Measurements from ENCODE around the gene MICOS13.

Gene MICOS13

DNA sequence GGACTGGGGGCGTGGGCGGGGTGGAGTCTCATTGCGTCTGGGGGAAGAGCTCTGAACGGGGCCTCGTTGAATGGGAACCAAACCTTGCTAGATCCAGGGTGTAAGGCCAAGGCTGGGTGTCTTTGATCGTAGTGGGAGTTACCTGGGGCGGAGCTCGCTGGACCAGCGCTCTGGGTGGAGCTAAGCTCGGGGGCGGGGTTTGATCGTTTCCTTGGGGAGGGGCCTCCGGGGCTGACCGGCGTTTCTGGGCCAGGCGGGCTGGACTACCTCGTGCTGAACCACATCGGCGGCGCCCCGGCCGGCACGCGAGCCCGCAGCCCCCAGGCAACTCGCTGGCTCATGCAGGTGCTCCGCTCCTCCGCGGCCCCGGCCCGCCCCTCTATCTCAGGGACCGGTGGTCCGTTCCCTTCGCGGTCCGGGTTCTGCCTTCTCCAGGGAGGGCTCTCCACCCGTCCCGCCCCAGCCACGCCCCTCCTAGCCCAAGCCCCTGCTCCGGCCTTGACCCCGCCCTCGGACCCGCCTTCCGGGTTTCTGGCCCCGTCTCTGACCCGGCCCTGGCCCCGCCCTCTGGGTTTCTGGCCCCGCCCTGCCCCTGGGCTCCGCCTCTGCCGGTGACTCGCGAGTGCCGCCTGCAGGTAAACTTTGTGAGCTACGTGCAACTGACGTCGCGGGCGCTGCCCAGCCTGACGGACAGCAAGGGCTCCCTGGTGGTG lies 6.5 kb upstream of the MICOS13 start:
- DNase-seq: peak; percentile 75 to 92 (median 88)

DNA sequence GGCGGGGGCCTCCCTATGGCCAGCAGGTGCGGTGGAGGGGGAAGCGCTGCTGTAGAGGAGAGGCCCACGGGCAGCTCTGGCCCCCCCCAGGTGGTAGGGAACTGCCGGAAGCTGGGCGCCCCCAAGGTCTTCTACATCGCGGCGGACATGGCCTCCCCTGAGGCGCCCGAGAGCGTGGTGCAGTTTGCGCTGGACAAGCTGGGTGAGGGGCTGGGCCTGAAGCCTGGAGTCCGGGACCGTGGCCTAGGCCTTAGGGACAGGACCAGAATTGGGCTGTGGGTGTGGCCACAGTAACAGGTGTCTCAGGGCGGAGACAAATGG lies 6.0 kb upstream of the MICOS13 start:
- DNase-seq: no peak

DNA sequence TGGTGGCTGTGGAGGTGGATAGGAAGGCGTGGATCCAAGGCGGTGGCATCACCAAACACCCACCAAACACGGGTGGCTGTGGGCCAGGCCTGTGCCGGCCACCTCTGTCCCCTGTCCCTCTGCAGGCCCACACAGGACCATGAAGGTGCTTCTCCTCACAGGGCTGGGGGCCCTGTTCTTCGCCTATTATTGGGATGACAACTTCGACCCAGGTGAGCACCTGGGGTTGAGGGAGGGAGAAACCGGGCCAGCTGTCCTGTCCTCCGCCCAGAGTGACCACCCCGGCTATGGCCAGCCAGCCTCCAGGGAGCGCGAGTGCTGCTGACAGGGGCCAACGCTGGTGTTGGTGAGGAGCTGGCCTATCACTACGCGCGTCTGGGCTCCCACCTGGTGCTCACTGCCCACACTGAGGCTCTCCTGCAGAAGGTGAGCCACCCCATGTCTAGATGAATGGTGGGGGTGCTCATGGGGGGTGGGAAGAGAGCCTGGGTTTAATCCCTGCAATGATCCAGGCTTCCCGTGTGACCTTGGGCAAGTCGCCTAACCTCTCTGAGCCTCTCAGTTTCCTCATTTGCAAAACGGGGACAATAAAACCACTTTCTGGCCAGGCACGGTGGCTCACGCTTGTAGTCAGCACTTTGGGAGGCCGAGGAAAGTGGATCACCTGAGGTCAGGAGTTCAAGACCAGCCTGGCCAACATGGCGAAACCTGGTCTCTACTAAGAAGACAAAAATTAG lies 4.5 kb upstream of the MICOS13 start:
- DNase-seq: no peak

DNA sequence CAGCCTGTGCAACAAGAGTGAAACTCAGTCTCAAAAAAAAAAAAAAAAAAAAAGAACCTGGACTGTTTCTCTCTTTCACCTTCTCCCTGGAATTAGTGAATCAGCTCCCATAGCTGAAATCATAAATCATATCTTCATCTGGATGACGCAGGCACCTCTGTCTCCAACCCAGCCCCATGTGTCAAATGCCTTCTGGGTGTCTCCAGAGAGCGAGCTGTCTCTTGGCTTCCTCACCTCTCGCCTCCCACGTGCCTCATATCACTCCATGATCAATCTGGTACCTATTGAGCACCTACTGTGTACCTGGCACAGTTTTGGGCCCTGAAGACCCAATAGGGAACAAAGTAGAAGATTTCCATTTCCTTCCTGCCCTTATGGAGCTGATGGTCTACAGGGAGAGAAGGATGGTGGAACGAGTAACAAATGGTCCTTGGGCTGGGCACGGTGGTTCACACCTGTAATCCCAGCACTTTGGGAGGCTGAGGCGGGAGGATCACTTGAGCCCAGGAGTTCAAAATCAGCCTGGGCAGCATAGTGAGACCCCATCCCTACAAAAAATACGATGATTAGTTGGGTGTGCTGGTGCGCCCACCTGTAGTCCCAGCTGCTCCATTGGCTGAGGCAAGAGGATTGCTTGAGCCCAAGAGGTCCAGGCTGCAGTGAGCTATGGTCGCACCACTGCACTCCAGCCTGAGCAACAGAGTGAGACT lies 3.0 kb upstream of the MICOS13 start:
- DNase-seq: no peak

DNA sequence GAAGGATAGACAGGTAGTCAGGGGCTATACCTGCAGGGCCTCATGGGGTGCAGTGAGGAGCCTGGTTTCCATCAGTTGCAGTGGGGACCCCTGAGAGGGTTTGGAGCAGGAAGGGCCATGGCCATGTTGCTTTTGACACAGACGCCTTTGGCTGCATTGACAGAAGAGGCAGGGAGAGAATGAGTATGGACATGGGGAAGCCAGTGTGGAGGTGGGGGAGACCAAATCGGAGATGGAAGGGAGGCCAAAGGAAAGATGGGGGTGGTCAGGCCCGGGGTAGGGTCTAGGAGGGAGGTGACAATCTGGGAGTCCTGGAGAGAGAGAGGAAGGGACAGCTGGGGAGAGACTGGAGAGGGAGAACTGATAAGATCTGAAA lies 1.8 kb upstream of the MICOS13 start:
- DNase-seq: no peak

DNA sequence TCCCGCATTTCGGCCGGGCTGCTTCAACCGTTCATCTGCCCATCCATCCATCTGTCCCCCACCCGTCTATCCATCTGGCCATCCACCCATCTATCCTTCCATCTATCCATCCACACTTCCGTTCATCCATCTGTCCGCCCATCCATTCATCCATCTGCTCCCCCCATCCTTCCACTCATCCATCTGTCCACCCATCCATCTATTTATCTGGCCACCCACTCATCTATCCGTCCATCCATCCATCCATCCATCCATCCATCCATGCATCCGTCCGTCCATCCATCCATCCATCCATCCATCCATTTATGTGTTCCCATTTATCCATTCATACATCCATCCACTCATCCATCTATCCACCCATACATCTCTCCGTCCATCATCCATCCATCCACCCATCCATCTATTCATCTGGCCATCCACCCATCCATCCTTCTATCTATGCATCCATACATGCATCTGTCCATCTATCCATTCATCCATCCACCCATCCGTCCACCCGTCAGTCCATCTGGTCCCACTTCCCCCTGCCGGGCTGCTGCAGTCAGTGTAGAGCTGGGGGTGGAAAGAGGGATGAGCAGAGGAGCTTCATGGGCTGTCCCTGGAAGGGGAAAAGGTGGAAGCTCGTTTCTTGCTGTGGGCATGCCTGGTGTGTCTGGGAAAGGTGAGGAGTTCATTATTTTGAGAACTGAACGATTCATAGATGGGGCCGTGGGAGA lies 1.2 kb upstream of the MICOS13 start:
- DNase-seq: no peak

DNA sequence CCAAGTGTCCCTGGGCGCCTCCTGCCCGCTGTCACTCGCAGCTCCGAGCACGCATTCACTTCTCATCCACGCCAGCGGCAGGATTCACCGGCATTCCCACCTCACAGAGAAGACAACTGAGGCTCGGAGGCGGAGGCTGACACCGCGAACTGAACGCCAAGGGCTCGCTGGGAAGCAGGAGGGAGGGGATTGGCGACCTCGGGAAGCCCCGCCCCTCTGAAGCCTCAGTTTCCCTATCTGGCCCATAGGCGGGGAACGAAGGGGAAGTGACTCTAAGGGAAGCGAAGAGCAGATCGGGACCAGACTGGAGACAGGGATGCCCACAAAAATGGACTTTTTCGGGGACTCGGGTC lies 256 bp downstream of the MICOS13 start:
- no peak for DNase-seq

DNA sequence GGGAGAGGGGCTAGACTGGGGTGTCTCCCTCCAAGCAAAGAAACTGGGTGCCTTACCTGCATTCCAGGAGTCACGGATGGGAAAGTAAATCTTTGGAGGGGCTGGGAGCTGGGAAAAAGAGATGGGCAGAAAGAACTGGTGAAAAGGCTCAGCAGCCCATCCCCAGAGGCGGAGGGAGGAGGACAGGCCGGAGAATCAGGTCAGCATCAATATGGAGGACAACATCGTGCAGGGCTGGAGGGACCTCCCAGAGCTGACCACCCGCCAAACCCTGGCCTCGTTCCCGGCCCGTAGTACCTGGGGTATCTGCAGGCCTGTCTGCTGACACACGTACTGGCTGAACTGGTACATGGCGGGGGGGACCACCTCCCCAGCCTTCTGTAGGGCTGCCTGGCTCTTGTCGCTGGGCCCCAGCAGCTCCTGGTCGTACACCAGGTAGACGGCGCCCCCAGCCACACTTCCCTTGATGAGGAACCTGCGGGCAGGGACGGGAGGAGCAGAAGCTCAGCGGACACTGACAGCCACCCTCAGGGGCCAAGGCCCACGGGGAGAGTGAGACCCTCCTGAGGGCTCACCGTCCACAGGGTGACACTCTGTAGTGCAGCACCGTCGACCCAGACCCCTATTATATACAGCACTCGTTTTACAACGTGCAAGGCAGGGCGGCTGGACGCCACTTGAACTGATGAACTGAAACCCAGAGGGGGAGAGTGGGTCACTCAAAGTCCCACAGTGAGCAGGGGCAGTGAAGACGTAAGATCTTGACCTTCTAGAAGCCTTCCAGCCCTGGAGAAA lies 830 bp downstream of the MICOS13 start:
- DNase-seq: no peak

DNA sequence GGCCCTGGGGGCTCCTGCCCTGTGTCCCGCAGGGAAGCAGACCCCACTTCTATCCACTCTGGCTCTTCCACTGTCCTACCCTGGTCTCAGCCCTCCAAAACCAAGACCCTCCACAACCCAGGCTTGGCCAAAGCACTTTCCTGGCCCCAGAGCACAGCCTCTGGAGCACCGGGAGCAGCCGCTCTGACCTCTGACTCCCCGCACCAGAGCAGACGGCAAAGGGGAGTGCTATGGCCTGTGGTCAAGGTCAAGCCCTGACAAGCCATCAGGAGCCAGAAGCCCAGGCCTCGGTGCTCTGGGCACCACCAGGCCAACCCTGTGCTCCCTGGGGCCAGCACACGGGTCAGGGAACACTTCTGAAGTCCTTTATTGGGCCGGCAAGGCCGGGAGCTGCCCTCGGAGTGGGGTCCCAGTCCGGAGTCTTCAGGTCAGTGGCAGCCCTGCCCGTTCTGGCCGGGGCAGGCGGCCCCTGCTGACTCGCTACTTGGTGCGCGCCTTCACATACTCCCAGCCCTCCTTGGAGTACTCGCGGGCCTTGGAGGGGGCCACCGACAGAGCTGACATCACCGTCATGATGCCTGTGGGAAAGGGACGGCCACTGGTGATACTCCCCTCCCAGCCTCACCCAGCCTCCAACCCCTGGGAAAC lies 2.1 kb downstream of the MICOS13 start:
- DNase-seq: no peak

DNA sequence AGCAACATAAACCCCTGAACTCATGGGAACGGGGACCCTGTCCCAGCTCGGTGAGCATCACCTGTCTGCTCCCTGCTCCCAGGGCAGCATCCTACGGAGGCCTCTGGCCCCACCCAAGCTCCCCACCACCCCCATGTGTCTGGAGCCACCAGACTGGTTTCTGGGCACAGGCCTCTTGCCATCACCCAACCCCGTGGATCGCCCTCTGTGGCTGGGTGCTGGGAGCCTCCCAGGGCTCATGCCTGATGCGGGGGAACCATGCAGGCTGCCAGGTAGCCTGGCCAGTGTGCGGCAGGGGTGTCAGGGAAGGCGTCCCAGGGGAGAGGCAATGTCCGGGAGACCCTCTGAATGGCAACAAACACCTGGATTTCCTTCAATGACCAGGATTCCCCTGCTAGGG lies 2.7 kb downstream of the MICOS13 start:
- no peak for DNase-seq

DNA sequence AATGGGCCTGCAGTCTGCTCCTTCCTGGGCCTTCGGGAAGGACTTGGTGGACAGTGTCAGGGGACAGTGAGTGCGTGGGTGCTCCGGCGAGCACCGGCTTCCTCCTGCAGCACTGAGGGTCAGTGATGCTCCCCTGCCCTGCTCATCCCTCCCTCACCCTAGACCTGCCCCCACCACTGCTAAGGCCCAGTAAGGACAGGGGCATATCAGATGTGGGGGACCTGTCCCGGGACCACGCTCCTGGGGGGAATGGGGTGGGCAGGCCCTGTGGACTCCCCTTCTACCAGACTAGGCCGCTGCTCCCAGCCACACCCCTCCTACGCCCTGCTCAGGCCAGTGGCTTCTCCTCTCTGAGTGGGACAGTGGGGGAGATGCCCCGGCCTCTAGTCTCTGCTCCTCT lies 3.2 kb downstream of the MICOS13 start:
- DNase-seq: no peak

DNA sequence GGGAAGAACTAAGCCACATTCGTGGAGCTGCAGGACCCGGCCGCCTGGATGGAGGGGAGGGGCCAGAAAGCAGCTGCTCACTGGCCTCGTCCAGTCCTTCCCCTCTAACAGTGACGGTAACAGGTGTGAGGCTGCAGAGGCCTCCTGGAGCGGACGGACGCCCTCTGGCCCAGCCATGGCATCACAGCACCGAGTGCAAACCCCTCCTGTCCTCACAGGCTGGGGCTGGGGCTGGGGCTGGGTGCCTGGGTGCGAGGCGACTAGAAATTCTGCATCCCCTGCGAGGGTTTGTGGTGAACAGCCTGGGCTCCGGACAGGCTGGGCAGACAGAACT lies 3.6 kb downstream of the MICOS13 start:
- no peak for DNase-seq

DNA sequence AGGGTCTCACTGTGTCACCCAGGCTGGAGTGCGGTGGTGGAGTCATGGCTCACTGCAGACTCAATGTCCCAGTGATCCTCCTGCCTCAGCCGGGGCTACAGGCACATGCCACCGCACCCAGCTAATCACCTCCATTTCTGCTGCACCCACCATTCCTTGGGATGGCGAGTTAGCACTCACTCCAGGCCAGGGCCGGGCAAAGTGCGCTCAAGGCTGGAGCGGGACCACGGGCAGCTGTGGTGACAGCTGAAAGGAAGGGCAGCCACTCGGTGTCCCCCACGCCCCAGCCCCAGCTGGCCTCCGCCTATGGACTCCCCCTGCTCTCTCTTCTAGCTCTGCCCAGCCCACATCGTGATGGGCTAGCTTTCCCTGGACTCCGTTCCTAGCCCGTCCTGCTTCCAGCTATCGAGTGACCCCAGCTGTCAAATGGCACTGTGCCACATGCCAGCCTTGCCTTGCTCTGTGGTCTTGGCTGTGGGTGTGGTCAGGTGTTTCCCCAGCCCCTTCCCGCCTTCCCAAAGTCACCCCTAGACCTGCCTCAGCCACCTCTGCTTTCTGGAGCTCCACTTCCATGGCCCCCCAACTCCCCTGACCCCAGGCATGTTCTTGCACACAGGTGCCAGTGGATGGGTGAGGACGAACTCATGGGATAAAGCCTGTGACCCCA lies 4.1 kb downstream of the MICOS13 start:
- DNase-seq: no peak

DNA sequence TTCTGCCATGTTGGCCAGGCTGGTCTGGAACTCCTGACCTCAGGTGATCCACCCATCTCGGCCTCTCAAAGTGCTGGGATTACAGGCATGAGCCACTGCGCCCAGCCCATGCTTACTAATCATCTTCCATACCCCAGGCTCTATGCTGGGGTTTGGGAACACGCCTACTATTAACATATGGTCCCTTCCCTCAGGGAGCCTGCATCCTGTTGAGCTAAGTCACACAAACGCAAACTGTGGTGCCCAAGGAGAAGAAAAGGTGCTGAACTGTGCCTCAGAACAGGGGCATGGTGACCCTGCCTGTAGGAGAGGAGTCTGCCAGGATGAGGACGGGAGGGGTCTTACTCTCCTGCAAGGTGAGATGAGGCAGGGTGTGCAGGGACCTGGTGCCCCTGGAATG lies 5.6 kb downstream of the MICOS13 start:
- no peak for DNase-seq

DNA sequence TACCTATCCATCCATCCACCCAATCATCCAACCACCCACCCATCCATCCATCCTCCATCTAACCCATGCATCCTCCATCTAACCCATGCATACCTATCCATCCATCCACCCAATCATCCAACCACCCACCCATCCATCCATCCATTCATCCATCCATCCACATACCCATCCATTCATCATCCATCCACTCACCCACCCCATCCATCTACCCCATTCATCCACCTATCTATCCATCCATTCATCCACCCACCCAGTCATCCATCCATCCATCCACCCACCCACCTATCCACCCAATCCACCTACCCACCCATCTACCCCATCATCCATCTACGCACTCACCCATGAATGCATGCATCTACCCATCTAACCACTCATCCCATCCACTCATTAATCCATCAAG lies 6.6 kb downstream of the MICOS13 start:
- DNase-seq: no peak

DNA sequence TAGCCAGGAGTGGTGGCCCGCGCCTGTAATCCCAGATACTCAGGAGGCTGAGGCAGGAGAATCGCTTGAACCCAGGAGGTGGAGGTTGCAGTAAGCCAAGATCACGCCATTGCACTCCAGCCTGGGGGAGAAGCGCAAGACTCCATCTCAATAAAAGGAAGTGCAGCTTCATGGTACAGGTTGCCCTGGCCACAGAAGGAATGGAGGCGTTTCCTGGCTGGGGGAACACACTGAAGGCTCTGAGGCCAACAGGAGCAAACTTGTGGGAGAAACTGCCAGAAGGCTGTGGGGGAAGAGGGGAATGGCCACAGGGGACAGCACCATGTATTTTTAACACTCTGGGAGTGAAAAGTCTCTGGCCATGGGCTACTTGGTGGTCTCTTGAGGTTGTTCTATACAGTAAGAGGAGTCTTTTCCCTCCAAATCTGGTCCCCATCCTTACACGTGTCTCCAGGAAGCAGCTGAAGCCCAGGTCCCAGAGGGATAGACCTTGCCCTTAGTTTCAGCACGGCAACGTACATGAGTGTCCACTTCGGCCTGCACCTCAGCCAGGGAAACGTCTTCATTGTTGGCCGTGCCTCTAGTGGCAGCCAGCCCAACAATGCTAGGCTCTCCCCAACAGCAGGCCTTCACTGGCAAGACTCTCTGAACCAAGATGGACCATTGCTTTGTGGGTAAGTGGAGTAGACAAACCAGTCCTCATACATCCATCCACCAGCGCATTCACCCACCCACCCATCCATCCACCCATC lies 7.4 kb downstream of the MICOS13 start:
- no peak for DNase-seq

DNA sequence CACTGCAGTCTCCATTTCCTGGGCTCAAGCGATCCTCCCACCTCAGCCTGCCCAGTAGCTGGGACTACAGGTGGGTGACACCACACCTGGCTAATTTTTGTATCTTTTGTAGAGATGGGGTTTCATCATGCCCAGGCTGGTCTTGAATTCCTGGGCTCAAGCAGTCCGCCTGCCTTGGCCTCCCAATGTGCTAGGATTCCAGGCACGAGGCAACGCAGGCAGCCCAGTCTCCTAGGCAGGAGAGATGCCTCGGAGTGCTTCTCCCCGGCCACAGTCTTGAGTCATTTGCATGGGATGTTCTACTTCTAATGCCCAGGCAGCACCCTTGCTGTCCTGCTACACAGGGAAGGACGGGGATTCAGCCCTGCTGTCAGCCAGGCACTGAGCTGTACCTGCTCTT lies 8.7 kb downstream of the MICOS13 start:
- no peak for DNase-seq

DNA sequence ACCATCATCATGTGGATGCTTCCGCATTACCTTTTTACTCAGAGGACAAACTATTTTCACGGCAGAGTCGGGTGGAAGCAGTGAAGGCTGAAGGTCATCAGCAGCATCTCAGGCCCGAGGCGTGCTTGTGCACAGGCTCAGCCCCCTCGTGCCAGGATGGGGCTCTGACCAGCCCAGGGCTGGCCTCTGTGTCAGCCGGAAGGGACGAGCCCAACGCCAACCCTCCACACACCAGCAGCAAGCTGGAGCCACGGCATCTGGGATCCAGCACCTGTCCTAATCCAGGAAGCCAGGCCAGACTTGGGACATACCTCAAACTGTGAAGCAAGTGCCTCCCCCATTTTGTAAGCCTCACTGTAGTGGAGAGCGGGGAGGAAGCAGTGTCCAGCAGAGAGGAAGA lies 11.1 kb downstream of the MICOS13 start:
- DNase-seq: no peak

DNA sequence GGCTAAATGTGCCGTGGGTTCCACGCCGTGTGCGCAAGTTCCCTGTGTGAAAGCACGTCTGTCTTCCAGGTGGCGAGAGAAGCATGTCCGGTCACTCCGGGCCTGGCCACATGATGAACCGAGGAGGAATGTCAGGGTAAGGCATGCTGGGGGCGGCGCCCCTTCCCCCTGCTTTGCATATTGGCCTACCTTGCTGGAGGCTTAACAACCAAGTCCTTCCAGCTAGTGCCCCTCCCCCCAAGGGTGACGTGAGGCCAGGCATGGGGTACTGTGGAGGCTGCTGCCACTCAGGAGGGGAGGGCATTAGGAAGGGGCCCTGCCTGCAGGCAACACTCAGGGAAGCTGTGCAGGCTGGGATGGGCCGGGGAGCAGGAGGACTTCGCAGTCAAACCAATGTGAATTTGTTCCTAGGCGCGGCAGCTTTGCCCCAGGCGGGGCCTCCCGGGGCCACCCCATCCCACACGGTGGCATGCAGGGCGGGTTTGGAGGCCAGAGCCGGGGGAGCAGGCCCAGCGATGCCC lies 12.5 kb downstream of the MICOS13 start:
- no peak for DNase-seq

DNA sequence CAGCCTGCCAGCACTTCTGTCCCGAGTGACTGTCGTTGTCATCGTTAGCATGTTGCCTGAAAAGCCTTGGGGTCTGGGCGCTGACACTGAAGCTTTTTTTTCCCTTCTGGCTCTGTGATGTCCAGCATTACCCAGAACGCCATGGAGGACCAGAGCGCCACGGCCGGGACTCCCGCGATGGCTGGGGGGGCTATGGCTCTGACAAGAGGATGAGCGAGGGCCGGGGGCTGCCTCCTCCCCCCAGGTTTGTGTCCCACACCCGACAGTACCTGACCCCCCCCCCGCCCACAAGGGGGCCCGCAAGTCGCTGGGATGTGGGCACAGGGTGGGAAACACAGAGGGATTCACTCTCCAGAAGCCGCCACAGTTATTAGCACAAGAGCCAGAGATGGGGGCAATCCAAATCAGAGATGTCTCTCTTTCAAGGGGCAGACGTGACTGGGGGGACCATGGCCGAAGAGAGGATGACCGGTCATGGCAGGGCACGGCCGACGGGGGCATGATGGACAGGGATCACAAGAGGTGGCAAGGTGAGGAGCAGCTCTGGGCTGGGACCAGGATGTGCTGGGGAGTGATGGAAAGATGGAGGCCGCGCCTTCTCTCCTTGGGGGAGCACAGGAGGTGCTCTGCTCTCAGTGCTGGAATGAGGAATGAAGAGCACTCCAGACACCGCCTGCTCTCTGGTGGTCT lies 13.2 kb downstream of the MICOS13 start:
- no peak for DNase-seq
